ENCODE results near the gene INPP4B.

GRCh38 chr4:142142366-142143054 is 703.6 kb downstream of the INPP4B start:
- TF ChIP-seq CTCF (conservative IDR thresholded peaks at IDR 0.05; ENCODE audit: low read depth, low read length) (no peak), EZH2 (IDR thresholded peaks at IDR 0.05; ENCODE audit: low read length, unreplicated experiment) (no peak)

Data from PC-3 (cell line).